ENCODE data around the gene ASIC1. TPM values are rescaled to one million over a fixed set of nuclear protein-coding genes. Genes with fewer than 3 reads are reported as not detected.

ASIC1 gene
- total RNA-seq, 2 experiments from 2014 or later, result 1.5 to 2.8 TPM

GRCh38 chr12:50099302-50100008 is 42.1 kb downstream of the ASIC1 start:
- Mint-ChIP-seq H3K4me1 (ENCODE audit: low read depth) (no peaks in the 10 kb centered on the region), H3K27me3 (no peaks in the 10 kb centered on the region), H3K27ac (no peak overlapping the region), H3K36me3 (ENCODE audit: low read depth) (peaks cover 80% of the 10 kb centered on the region), H3K9me3 (no peaks in the 10 kb centered on the region), H3K4me3 (no peak overlapping the region)
- CTCF ChIA-PET, result no interaction called here
- Histone ChIP-seq H3K4me3 (ENCODE audit: low read length) (no peak overlapping the region), H3K9me3 (ENCODE audit: control insufficient read depth in 1 of 2, insufficient read depth in 1 of 2, low read length in 2 of 2) (no peaks in the 10 kb centered on the region), H3K36me3 (ENCODE audit: insufficient read depth, low read length) (peaks cover 53% of the 10 kb centered on the region), H3K27ac (ENCODE audit: low read depth in 1 of 2, low read length in 2 of 2) (no peak overlapping the region), H3K27me3 (ENCODE audit: control insufficient read depth in 1 of 2, insufficient read depth in 2 of 2, low read length in 2 of 2) (no peaks in the 10 kb centered on the region), H3K4me1 (ENCODE audit: insufficient read depth, low read length) (no peaks in the 10 kb centered on the region)
- ATAC-seq (ENCODE audit: poor library complexity), result no peak
- intact Hi-C loops (cut with DNase I, micrococcal nuclease), result no loop called here
- no peak for TF ChIP-seq CTCF (IDR thresholded peaks at IDR 0.05)
- POLR2A ChIA-PET, result interaction anchor here (1.2 kb wide), 1 partner anchor 13 kb away, joined by 4 read pairs; the partner anchor contains the start of gene COX14
- no peak for DNase-seq

GRCh38 chr12:50100561-50100960 is 43.2 kb downstream of the ASIC1 start:
- H3K27me3 ChIP-seq (ENCODE audit: control insufficient read depth in 1 of 2, insufficient read depth in 2 of 2, low read length in 2 of 2), result no peaks in the 10 kb centered on the region
- ATAC-seq (ENCODE audit: poor library complexity), result no peak
- intact Hi-C loops (cut with DNase I, micrococcal nuclease), result no loop called here
- POLR2A ChIA-PET, result no interaction called here
- H3K9me3 ChIP-seq (ENCODE audit: control insufficient read depth in 1 of 2, insufficient read depth in 1 of 2, low read length in 2 of 2), result no peaks in the 10 kb centered on the region
- Mint-ChIP-seq H3K36me3 (ENCODE audit: low read depth) (peaks cover 69% of the 10 kb centered on the region), H3K27ac (no peak overlapping the region), H3K9me3 (no peaks in the 10 kb centered on the region), H3K27me3 (no peaks in the 10 kb centered on the region), H3K4me3 (no peak overlapping the region), H3K4me1 (ENCODE audit: low read depth) (no peaks in the 10 kb centered on the region)
- no peak overlapping the region for H3K27ac ChIP-seq (ENCODE audit: low read depth in 1 of 2, low read length in 2 of 2)
- no peak overlapping the region for H3K4me3 ChIP-seq (ENCODE audit: low read length)
- TF ChIP-seq CTCF (IDR thresholded peaks at IDR 0.05), result no peak
- CTCF ChIA-PET, result no interaction called here
- DNase-seq, result no peak
- no peaks in the 10 kb centered on the region for H3K4me1 ChIP-seq (ENCODE audit: insufficient read depth, low read length)
- peaks cover 42% of the 10 kb centered on the region for H3K36me3 ChIP-seq (ENCODE audit: insufficient read depth, low read length)

- no peaks in the 10 kb centered on the region for H3K9me3 ChIP-seq (ENCODE audit: control insufficient read depth in 1 of 2, insufficient read depth in 1 of 2, low read length in 2 of 2)
- no peak overlapping the region for H3K4me3 ChIP-seq (ENCODE audit: low read length)
- no peak overlapping the region for H3K4me3 Mint-ChIP-seq
- TF ChIP-seq CTCF (IDR thresholded peaks at IDR 0.05), result no peak
- H3K36me3 Mint-ChIP-seq (ENCODE audit: low read depth), result peaks cover 58% of the 10 kb centered on the region
- H3K27ac ChIP-seq (ENCODE audit: low read depth in 1 of 2, low read length in 2 of 2), result no peak overlapping the region
- intact Hi-C loops (cut with DNase I, micrococcal nuclease), result no loop called here
- no peaks in the 10 kb centered on the region for H3K9me3 Mint-ChIP-seq
- no peaks in the 10 kb centered on the region for H3K27me3 Mint-ChIP-seq
- POLR2A ChIA-PET, result interaction anchor here (0.7 kb wide), 1 partner anchor 10 kb away, joined by 3 read pairs; the partner anchor contains the start of gene COX14
- ATAC-seq (ENCODE audit: poor library complexity), result no peak
- no peaks in the 10 kb centered on the region for H3K27me3 ChIP-seq (ENCODE audit: control insufficient read depth in 1 of 2, insufficient read depth in 2 of 2, low read length in 2 of 2)
- no peak for DNase-seq
- peaks cover 31% of the 10 kb centered on the region for H3K36me3 ChIP-seq (ENCODE audit: insufficient read depth, low read length)
- H3K4me1 Mint-ChIP-seq (ENCODE audit: low read depth), result no peaks in the 10 kb centered on the region
- H3K4me1 ChIP-seq (ENCODE audit: insufficient read depth, low read length), result no peaks in the 10 kb centered on the region
- CTCF ChIA-PET, result interaction anchor here (1.6 kb wide), 1 partner anchor 9 kb away, joined by 4 read pairs; no protein-coding TSS in a partner anchor
- H3K27ac Mint-ChIP-seq, result peak overlapping the region; percentile 9
These were observed 44.3 kb downstream of the ASIC1 start for GRCh38 chr12:50101663-50102062.
